K562 (cell line): ENCODE measurements around the gene PSMA5. TPM values are rescaled to one million over a fixed set of nuclear protein-coding genes. Genes with fewer than 3 reads are reported as not detected.

Source experiments
- ATAC-seq: fragments of 200-7000 bp; cut with Tn5 transposase; 3 replicates; pipeline ENCODE4 v1.9.1; 2020; ENCODE audit warnings: moderate library complexity
- BruUV-seq: library from RNA; stranded (reverse); fragments of 400-500 nt; replicated peaks from 2 replicates; lab custom pipeline; 2021; lab: Mats Ljungman, UMichigan
- CTCF ChIA-PET: fragments of 300-600 bp; formaldehyde crosslinking; extraction: SDS; loops from one replicate; lab custom pipeline; 2021; ENCODE audit warnings: low intra/inter-chr PET ratio; lab: Yijun Ruan, JAX
- POLR2A ChIA-PET: fragments of 300-600, 350-650 bp; sonication (Branson Sonifier 250); formaldehyde crosslinking; extraction: SDS; loops from one replicate; lab custom pipeline; 2021; ENCODE audit warnings: antibody characterized with exemption, inconsistent platforms; lab: Yijun Ruan, JAX
- DNase-seq, 4 experiments: peaks; one replicate each; pipeline versions ENCODE4 v3.0.0 to v3.0.0-alpha.2; 2011 to 2018; ENCODE audit warnings: low spot score in 3 of 4, mixed read lengths in 3 of 4; ENCODE audit errors: extremely low read depth in 1 of 4
- FAIRE-seq: peaks from 2 replicates; lab custom pipeline; 2011; peaks lifted over from hg19 to GRCh38; lab: Jason Lieb, UNC
- H2AFZ ChIP-seq: 2 replicates; pipeline ENCODE4 v1.6.0; 2011; ENCODE audit warnings: low read depth, low read length, control low read depth, inconsistent platforms
- H3K27ac ChIP-seq: fragments of 200-600 bp; 3 replicates; pipeline ENCODE4 v1.8.0; 2011; ENCODE audit warnings: low read depth, mild to moderate bottlenecking, control low read depth, inconsistent platforms, low read length, moderate library complexity, mixed read lengths; ENCODE audit errors: extremely low read depth
- H3K27me3 ChIP-seq, 2 experiments: fragments of 300-600 bp in 1 of 2; 2 replicates in 1 of 2; 3 replicates in 1 of 2; pipeline versions ENCODE4 v1.6.0 to v1.8.0; 2011; ENCODE audit warnings: inconsistent platforms in 2 of 2, low read length in 2 of 2, mild to moderate bottlenecking in 1 of 2, mixed read lengths in 1 of 2, moderate library complexity in 1 of 2; ENCODE audit not compliant: control insufficient read depth in 2 of 2, insufficient read depth in 2 of 2
- H3K36me3 ChIP-seq: fragments of 300-600 bp; 3 replicates; pipeline ENCODE4 v1.8.0; 2011; ENCODE audit warnings: mild to moderate bottlenecking, low read length, inconsistent platforms; ENCODE audit not compliant: control insufficient read depth, insufficient read depth
- H3K4me1 ChIP-seq, 2 experiments: fragments of 200-600 bp in 1 of 2; replicated peaks in 1 of 2; 2 replicates in 1 of 2; 3 replicates in 1 of 2; pipeline versions ENCODE4 v1.5.1 to v1.8.0; 2011; ENCODE audit warnings: inconsistent platforms in 2 of 2, low read length in 2 of 2, mild to moderate bottlenecking in 1 of 2, mixed read lengths in 1 of 2, moderate library complexity in 1 of 2; ENCODE audit not compliant: control insufficient read depth in 2 of 2, insufficient read depth in 2 of 2
- H3K4me2 ChIP-seq: 2 replicates; pipeline ENCODE4 v1.6.1; 2011; ENCODE audit warnings: low read length, control low read depth, inconsistent platforms, mixed read lengths; ENCODE audit not compliant: insufficient read depth
- H3K4me3 ChIP-seq: fragments of 200-600 bp; sonication (generic), shearing (Covaris generic); 2 replicates; pipeline ENCODE4 v1.5.1; 2016; ENCODE audit warnings: control low read depth, inconsistent platforms
- H3K79me2 ChIP-seq: fragments of 200-600 bp; 3 replicates; pipeline ENCODE4 v1.8.0; 2011; ENCODE audit warnings: low read length, inconsistent platforms; ENCODE audit not compliant: control insufficient read depth, insufficient read depth
- H3K9ac ChIP-seq, 2 experiments: 2 replicates each; pipeline versions ENCODE4 v1.6.0 to v1.6.1; 2011; ENCODE audit warnings: low read depth in 2 of 2, low read length in 2 of 2, control low read depth in 1 of 2, inconsistent platforms in 1 of 2, mild to moderate bottlenecking in 1 of 2, mixed read lengths in 1 of 2; ENCODE audit not compliant: insufficient read depth in 1 of 2
- H3K9me1 ChIP-seq: one replicate; pipeline ENCODE4 v1.6.0; 2011; ENCODE audit warnings: inconsistent platforms, mild to moderate bottlenecking, low read length, moderate library complexity; ENCODE audit not compliant: control insufficient read depth, insufficient read depth
- H3K9me3 ChIP-seq: replicated peaks from 2 replicates; pipeline ENCODE4 v1.5.1; 2011; ENCODE audit warnings: low read depth, low read length, inconsistent platforms; ENCODE audit not compliant: control insufficient read depth, insufficient read depth
- H4K20me1 ChIP-seq: replicated peaks from 2 replicates; pipeline ENCODE4 v1.6.1; 2011; ENCODE audit warnings: low read length, inconsistent platforms, mixed read lengths; ENCODE audit not compliant: control insufficient read depth, insufficient read depth
- ELK3 ChIP-seq: fragments of 450-650 bp; formaldehyde crosslinking; IDR thresholded peaks from 2 replicates; pipeline ENCODE4 v1.4.0; 2020; ENCODE audit warnings: mild to moderate bottlenecking
- LARP7 ChIP-seq: fragments of 450-650 bp; IDR thresholded peaks from 2 replicates; pipeline ENCODE4 v1.6.1; 2016
- MYC ChIP-seq, 2 experiments: fragments of 250-450 bp in 1 of 2; sonication (Bioruptor Pico) in 1 of 2; IDR thresholded peaks; 2 replicates each; pipeline versions ENCODE4 v1.5.1 to v1.6.1; 2012 to 2021; ENCODE audit warnings: low read depth in 2 of 2, borderline replicate concordance in 1 of 2, improper control_type of control experiment in 1 of 2, low read length in 1 of 2, mild to moderate bottlenecking in 1 of 2, moderate library complexity in 1 of 2
- RBM34 ChIP-seq: fragments of 200-400 bp; formaldehyde crosslinking; IDR thresholded peaks from 2 replicates; pipeline ENCODE4 v1.6.1; 2018; ENCODE audit warnings: low read length, borderline replicate concordance; ENCODE audit not compliant: insufficient read depth
- TBP ChIP-seq: optimal IDR thresholded peaks from 2 replicates; pipeline ENCODE3; 2011; ENCODE audit warnings: low read depth, low read length, improper control_type of control experiment
- TEAD2 ChIP-seq: fragments of 450-650 bp; IDR thresholded peaks from 2 replicates; pipeline ENCODE4 v1.6.1; 2016; ENCODE audit warnings: missing genetic modification characterization, control low read depth, missing compliant biosample characterization
- ZC3H11A ChIP-seq: IDR thresholded peaks from 2 replicates; pipeline ENCODE4 v1.6.1; 2012; ENCODE audit warnings: low read depth, low read length, improper control_type of control experiment
- ZHX1 ChIP-seq: fragments of 150-350 bp; conservative IDR thresholded peaks from 2 replicates; pipeline ENCODE4 v1.6.1; 2014; ENCODE audit warnings: low read length
- ZKSCAN3 ChIP-seq: fragments of 250-450 bp; sonication (Bioruptor Pico); IDR thresholded peaks from 2 replicates; pipeline ENCODE4 v1.4.0; 2020
- ZNF133 ChIP-seq: fragments of 250-450 bp; sonication (Bioruptor Pico); IDR thresholded peaks from 2 replicates; pipeline ENCODE4 v1.4.0; 2020; ENCODE audit warnings: mild to moderate bottlenecking
- ZNF436 ChIP-seq: fragments of 250-450, 450-650 bp; sonication (Bioruptor Pico); formaldehyde crosslinking; IDR thresholded peaks from 2 replicates; pipeline ENCODE4 v1.7.0; 2020; ENCODE audit warnings: mild to moderate bottlenecking
- WGBS: fragments of 100-300 bp; shearing (Covaris generic); methylation state at CpG from one replicate; pipeline ENCODE4 v1.1.6; 2016; ENCODE audit warnings: low coverage, mixed read lengths; ENCODE audit not compliant: insufficient coverage; ENCODE audit errors: missing lambda C conversion rate; 5-methylcytosine and 5-hydroxymethylcytosine counted together
- in situ Hi-C: fragments of 300-500 bp; cut with MboI; formaldehyde crosslinking; loops from 4 replicates; pipeline ENCODE4 v1.15.0; 2018; ENCODE audit warnings: inconsistent platforms, mixed read lengths
- intact Hi-C: fragments of 100-400 bp; cut with micrococcal nuclease; formaldehyde crosslinking; loops from 2 replicates; pipeline ENCODE4 v1.14.2; 2022
- polyA plus RNA-seq, 8 experiments: library from polyadenylated mRNA; depleted of rRNA in 4 of 8; stranded (reverse) in 5 of 8; unstranded in 3 of 8; fragments of >200 nt; fragmentation: Nextera tagmentation in 2 of 8; fragmentation: Illumina TruSeq in 1 of 8; extraction: Ambion mirVana in 2 of 8; extraction: Trizol in 1 of 8; gene quantifications; 2 replicates each; pipeline versions ENCODE4 v1.2.1 to v1.2.3, GENCODE V29; 2011 to 2014; ENCODE audit warnings: inconsistent platforms in 1 of 8, missing spikeins in 1 of 8
- total RNA-seq, 7 experiments: library from RNA; depleted of rRNA in 6 of 7; stranded (reverse); fragments of >200 nt in 6 of 7; fragmentation: Illumina TruSeq in 2 of 7; extraction: Trizol in 2 of 7; gene quantifications; 2 replicates each; pipeline versions ENCODE4 v1.2.1 to v1.2.3, GENCODE V29; 2011 to 2021; ENCODE audit warnings: low replicate concordance in 1 of 7
- TF ChIP-seq, protein P1 (sequence below): sonication (generic); formaldehyde crosslinking; IDR thresholded peaks from 2 replicates; pipeline ENCODE4 v1.5.0; 2020; ENCODE audit warnings: missing genetic modification reagents
- TF ChIP-seq, protein P2 (sequence below), 2 experiments: IDR thresholded peaks; 2 replicates each; pipeline ENCODE4 v1.6.1; 2011; ENCODE audit warnings: borderline replicate concordance in 1 of 2, control low read depth in 1 of 2, low read depth in 1 of 2, low read length in 1 of 2, mild to moderate bottlenecking in 1 of 2, mixed read lengths in 1 of 2, moderate library complexity in 1 of 2; ENCODE audit not compliant: insufficient read depth in 1 of 2, insufficient read length in 1 of 2, poor library complexity in 1 of 2, severe bottlenecking in 1 of 2; ENCODE audit errors: extremely low read depth in 1 of 2
- TF ChIP-seq, protein P3 (sequence below), 2 experiments: fragments of 450-650 bp in 1 of 2; sonication (generic) in 1 of 2; formaldehyde crosslinking; conservative IDR thresholded peaks; 2 replicates each; pipeline versions ENCODE4 v1.4.0 to v1.8.1; 2020 to 2022; ENCODE audit warnings: mild to moderate bottlenecking in 1 of 2, missing genetic modification reagents in 1 of 2

The PSMA5 gene
- total and polyA plus RNA-seq, 9 of the 15 experiments (the other 6 are each of a cell fraction or from before 2014, with no cell fraction given), result 82.6 to 542 (median 287) TPM

- Histone ChIP-seq H4K20me1 (no peaks in the 10 kb centered on the region), H3K79me2 (no peaks in the 10 kb centered on the region), H3K4me1 (peaks cover 0 to 11% of the 10 kb centered on the region in 2 experiments; a peak in 3 of 5 replicates), H2AFZ (no peak overlapping the region), H3K4me2 (no peak overlapping the region), H3K9ac (no peak overlapping the region), H3K9me3 (no peaks in the 10 kb centered on the region), H3K36me3 (no peaks in the 10 kb centered on the region), H3K9me1 (no peaks in the 10 kb centered on the region), H3K27me3 (peaks cover 6 to 11% of the 10 kb centered on the region in 2 experiments; a peak in 3 of 5 replicates), H3K4me3 (no peak overlapping the region), H3K27ac (no peak overlapping the region)
- DNase-seq (no peak), FAIRE-seq (no peak), ATAC-seq (no peak)
- intact Hi-C loops (no loop called here), in situ Hi-C loops (no loop called here)
- CTCF ChIA-PET, result no interaction called here
- POLR2A ChIA-PET, result interaction anchor here (0.9 to 1.1 kb wide), 3 partner anchors 13 to 40 kb away, joined by 3 read pairs; partner anchors contain the start of gene ATXN7L2
- no TSS peak for BruUV-seq
- 6% methylated on average over 2 of the region's 2 CpGs for WGBS
- TF ChIP-seq ZNF436 (CRISPR knock-in tag) (no peak), ZNF133 (CRISPR knock-in tag) (no peak), TBP (no peak), ZC3H11A (no peak), LARP7 (no peak), TEAD2 (tag) (no peak), MYC (IDR thresholded peaks at IDR 0.05; ENCODE audit: low read depth, low read length) (no peak), MYC (CRISPR knock-in tag; IDR thresholded peaks at IDR 0.05; ENCODE audit: borderline replicate concordance, low read depth) (no peak), ELK3 (CRISPR knock-in tag) (no peak), ZKSCAN3 (CRISPR knock-in tag) (no peak), RBM34 (no peak), ZHX1 (no peak)
- TF ChIP-seq, protein P1, sequence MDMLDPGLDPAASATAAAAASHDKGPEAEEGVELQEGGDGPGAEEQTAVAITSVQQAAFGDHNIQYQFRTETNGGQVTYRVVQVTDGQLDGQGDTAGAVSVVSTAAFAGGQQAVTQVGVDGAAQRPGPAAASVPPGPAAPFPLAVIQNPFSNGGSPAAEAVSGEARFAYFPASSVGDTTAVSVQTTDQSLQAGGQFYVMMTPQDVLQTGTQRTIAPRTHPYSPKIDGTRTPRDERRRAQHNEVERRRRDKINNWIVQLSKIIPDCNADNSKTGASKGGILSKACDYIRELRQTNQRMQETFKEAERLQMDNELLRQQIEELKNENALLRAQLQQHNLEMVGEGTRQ (CRISPR knock-in tag), result no peak
- TF ChIP-seq, protein P2, sequence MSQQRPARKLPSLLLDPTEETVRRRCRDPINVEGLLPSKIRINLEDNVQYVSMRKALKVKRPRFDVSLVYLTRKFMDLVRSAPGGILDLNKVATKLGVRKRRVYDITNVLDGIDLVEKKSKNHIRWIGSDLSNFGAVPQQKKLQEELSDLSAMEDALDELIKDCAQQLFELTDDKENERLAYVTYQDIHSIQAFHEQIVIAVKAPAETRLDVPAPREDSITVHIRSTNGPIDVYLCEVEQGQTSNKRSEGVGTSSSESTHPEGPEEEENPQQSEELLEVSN (IDR thresholded peaks at IDR 0.05; ENCODE audit: borderline replicate concordance in 1 of 2, extremely low read depth in 1 of 2, insufficient read depth in 1 of 2, insufficient read length in 1 of 2, low read depth in 1 of 2, low read length in 1 of 2, poor library complexity in 1 of 2, severe bottlenecking in 1 of 2), result no peak
- TF ChIP-seq, protein P3, sequence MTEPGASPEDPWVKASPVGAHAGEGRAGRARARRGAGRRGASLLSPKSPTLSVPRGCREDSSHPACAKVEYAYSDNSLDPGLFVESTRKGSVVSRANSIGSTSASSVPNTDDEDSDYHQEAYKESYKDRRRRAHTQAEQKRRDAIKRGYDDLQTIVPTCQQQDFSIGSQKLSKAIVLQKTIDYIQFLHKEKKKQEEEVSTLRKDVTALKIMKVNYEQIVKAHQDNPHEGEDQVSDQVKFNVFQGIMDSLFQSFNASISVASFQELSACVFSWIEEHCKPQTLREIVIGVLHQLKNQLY (CRISPR knock-in tag; conservative IDR thresholded peaks at IDR 0.05), result no peak
These were observed 17.2 kb upstream of the PSMA5 start for GRCh38 chr1:109443476-109443875.
